HG03135 (cell line): ENCODE results near the gene ENOX1.

Experiments used
- ATAC-seq: cut with Tn5 transposase; IDR thresholded peaks from one replicate; pipeline ENCODE4 v1.9.1; 2021; ENCODE audit warnings: mild to moderate bottlenecking, moderate library complexity; ENCODE audit not compliant: unreplicated experiment

The ENOX1 gene

GRCh38 chr13:43749503-43749902 is 37.3 kb downstream of the ENOX1 start:
- no peak for ATAC-seq

- no peak for ATAC-seq
Observed at GRCh38 chr13:43744261-43745031, 42.3 kb downstream of the ENOX1 start.

- ATAC-seq = no peak
Observed at GRCh38 chr13:43742911-43743310, 43.9 kb downstream of the ENOX1 start.

GRCh38 chr13:43737392-43737923 is 49.3 kb downstream of the ENOX1 start:
- ATAC-seq = no peak

GRCh38 chr13:43732726-43733125 is 54.0 kb downstream of the ENOX1 start:
- no peak for ATAC-seq

GRCh38 chr13:43731296-43731695 is 55.5 kb downstream of the ENOX1 start:
- ATAC-seq = no peak

GRCh38 chr13:43730642-43731041 is 56.1 kb downstream of the ENOX1 start:
- no peak for ATAC-seq

GRCh38 chr13:43728421-43728820 is 58.4 kb downstream of the ENOX1 start:
- ATAC-seq = no peak

GRCh38 chr13:43727856-43728255 is 58.9 kb downstream of the ENOX1 start:
- no peak for ATAC-seq

GRCh38 chr13:43725460-43725859 is 61.3 kb downstream of the ENOX1 start:
- ATAC-seq = no peak

GRCh38 chr13:43720780-43721397 is 65.9 kb downstream of the ENOX1 start:
- no peak for ATAC-seq

- no peak for ATAC-seq
Observed at GRCh38 chr13:43698758-43699157, 88.0 kb downstream of the ENOX1 start.

- ATAC-seq = no peak
Observed at GRCh38 chr13:43698009-43698408, 88.8 kb downstream of the ENOX1 start.

- ATAC-seq = no peak
Observed at GRCh38 chr13:43697323-43697722, 89.4 kb downstream of the ENOX1 start.

- ATAC-seq = no peak
Observed at GRCh38 chr13:43694146-43694664, 92.6 kb downstream of the ENOX1 start.

GRCh38 chr13:43693639-43694038 is 93.1 kb downstream of the ENOX1 start:
- no peak for ATAC-seq

GRCh38 chr13:43688227-43688907 is 98.4 kb downstream of the ENOX1 start:
- no peak for ATAC-seq

- ATAC-seq = no peak
Observed at GRCh38 chr13:43687038-43687437, 99.7 kb downstream of the ENOX1 start.

GRCh38 chr13:43686557-43686956 is 100.2 kb downstream of the ENOX1 start:
- no peak for ATAC-seq

GRCh38 chr13:43684963-43685725 is 101.6 kb downstream of the ENOX1 start:
- no peak for ATAC-seq

- no peak for ATAC-seq
Observed at GRCh38 chr13:43682701-43683100, 104.1 kb downstream of the ENOX1 start.
